Epithelial cell of esophagus (primary cell): Measurements from ENCODE around the gene TRIM47.

Experiments used
- DNase-seq: peaks from one replicate; pipeline ENCODE4 v3.0.0; 2010; ENCODE audit warnings: low read depth
- H3K4me3 ChIP-seq: 2 replicates; pipeline ENCODE4 v1.5.1; 2011; ENCODE audit warnings: mild to moderate bottlenecking, low read length, control low read depth
- CTCF ChIP-seq: IDR thresholded peaks from 2 replicates; pipeline ENCODE4 v1.5.1; 2011; ENCODE audit warnings: low read depth, mild to moderate bottlenecking, low read length, control low read depth, inconsistent platforms; ENCODE audit not compliant: insufficient read depth; ENCODE audit errors: missing control alignments

The TRIM47 gene

DNA sequence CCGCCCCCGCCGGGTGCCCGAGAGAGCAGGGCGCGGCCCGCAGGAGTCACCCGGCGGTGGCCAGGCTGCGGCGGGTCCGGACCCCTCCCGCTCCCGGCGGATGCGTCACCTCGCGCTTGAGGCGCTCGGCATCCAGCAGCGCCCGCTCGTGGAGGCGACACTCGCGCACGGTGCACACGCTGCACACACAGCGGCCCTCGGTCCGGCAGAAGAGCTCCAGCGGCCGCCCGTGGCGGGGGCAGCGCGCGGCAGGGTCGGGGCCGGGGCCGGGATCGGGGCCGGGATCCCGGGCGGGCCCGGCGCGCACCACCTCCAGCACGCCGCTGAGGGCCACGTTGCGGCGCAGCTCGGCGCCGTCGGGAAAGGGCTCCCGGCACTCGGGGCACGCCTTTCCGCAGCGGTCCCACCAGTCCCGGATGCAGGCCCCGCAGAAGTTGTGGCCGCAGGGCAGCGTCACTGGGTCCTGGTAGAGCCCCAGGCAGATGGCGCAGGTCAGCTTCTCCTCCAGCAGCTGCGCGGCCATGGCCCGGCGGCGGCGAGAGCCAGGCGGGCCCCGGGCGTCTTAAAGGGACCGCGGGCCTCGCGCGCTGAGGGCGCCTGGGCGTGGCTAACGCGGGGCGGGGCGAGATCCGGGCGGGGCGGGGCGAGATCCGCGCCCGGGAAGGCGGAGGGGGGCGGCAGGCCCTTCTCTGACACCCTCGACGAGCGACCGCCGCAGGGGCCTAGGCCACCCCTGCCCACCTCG, 18.2 kb upstream of the TRIM47 start, which contains the start of gene TRIM65:
Gene TRIM65, minus strand, starts transcription at position 537 of the 745 bp plus-strand sequence. Its CDS starts 14 bp downstream, at position 523.
- peak; percentile 20 for TF ChIP-seq CTCF
- H3K4me3 ChIP-seq, result peak within 1 kb of the TSS; percentile 63
- DNase-seq, result peak; percentile 79

- DNase-seq, result no peak
- no peak for TF ChIP-seq CTCF
- peak overlapping the region; percentile 63 for H3K4me3 ChIP-seq
These were observed 17.2 kb upstream of the TRIM47 start for GRCh38 chr17:75895370-75896155.

DNA sequence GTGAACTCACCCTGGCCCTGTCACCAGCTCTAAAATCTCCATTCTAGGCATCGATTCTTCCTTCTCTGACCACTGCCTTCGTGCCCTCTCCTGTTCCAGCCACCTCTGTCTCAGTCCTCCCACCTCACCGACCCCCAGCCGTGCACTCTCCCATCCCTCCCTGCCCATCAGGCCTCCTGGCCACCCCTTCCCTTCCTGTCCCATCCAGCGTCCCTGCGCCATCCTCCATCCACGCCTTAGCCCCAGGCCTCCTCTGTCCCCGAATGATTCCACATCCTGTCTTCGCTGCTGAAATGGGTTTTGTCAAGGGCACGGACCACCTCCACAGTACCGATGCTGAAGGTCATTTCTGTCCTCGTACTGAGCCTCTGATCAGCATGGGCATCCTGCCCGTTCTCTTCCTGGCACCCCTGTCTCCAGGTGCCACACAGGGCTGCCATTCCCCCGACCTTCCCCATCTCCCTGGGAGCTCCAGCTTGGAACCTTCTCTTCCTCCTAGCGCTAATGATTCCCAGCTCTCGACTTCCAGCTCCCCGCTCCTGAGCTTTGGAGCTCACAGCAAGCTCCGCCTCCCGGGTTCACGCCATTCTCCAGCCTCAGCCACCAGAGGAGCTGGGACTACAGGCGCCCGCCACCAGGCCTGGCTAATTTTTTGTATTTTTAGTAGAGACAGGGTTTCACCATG, 15.8 kb upstream of the TRIM47 start:
- no peak overlapping the region for H3K4me3 ChIP-seq

GRCh38 chr17:75893305-75894048, 15.1 kb upstream of the TRIM47 start:
- no peak for TF ChIP-seq CTCF
- DNase-seq, result no peak
- no peak overlapping the region for H3K4me3 ChIP-seq

More for the DNA sequence above, 15.8 kb upstream of the TRIM47 start:
- no peak for TF ChIP-seq CTCF
- DNase-seq, result no peak

- TF ChIP-seq CTCF, result no peak
- no peak for DNase-seq
- H3K4me3 ChIP-seq, result no peak overlapping the region
These were observed 14.3 kb upstream of the TRIM47 start for GRCh38 chr17:75892556-75893224.
